SHP77 treated with DMSO at 0.1 percent for 48 hours (cell line): Measurements from ENCODE around the gene DHX35.

Experiments
- DNase-seq: peaks from one replicate; lab custom pipeline; 2025; lab: John Stamatoyannopoulos, UW

DHX35 gene

DNA sequence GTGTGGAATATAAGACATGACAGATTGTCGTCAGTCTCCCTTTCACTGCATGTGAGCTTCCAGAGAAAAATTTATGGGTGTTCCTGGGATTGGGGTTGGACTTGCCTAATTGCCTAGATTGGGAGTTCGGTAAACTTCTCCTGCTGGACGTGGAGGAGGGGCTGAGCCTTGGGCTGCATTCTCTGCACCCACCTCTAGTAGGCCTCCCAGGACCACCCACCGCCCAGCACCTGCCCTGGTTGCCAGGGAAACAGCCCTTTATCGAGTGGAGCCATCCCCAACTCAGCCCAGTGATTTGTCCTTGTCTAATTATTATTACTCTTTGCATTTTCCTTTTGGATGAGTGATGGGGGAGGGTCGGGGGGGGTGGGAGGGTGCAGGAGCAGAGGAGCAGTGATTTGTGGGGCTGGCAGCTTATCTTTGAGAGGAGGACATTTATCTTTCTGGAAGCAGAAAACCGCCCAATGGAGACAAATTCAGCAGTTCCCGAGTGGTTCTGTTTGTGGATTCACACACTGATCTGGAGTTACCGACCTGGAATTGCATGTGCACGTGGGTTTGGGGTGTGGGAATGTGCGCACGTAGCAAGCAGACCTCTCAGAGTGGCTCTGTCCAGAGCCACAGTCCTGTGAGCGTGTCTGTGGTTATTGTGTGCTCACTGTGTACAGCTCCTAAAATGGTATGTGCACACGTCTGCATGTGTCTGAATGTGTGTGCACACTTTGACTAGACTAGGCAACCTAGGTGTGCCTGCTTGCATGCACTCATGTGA is 104.5 kb downstream of the DHX35 start:
- DNase-seq = no peak

- DNase-seq = no peak
Observed at GRCh38 chr20:39067526-39068216, 105.5 kb downstream of the DHX35 start.

DNA sequence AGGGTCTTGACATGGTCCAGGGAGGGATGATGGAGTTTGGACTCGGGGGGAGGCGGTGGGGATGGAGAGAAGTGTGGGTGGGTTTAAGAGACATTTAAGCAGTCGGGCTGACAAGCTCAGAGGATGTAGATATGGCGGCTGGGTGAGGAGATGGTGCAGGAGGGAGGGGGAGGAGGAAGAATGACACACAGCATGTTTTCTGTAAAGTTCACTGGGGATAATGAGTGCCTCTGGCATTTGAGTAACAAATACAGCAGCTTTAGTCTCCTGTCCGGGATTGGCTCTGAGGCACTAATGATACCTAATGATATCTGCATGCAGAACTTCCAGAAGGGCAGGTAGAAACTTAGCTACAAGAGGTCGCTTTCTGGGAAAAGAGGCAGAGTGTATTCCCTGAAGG is 107.8 kb downstream of the DHX35 start:
- DNase-seq = no peak

- no peak for DNase-seq
Observed at GRCh38 chr20:39070484-39071231, 108.5 kb downstream of the DHX35 start.

DNA sequence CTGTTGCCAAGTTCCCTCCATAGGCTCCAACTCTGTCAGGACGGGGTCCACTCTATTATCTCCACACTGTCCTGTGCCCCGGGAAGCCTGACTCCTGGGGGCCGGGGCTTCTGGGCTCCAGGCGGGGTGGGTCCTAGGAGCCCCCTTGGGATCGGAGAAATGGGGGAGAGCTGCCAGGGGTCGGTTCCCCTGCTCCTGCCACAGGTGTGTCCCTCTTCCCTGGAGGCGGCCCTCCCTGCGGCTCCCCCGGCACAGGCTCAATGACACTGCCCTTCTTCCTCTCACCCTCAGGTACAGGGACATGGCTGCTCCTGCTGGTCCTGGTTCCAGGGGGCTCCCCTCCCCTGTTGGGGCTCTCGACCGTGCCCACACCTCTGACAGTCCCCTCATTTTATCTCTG is 110.0 kb downstream of the DHX35 start:
- DNase-seq = no peak

GRCh38 chr20:39072653-39073052 is 110.5 kb downstream of the DHX35 start:
- no peak for DNase-seq

GRCh38 chr20:39075731-39076130 is 113.6 kb downstream of the DHX35 start:
- DNase-seq = no peak

- no peak for DNase-seq
Observed at GRCh38 chr20:39076958-39077357, 114.8 kb downstream of the DHX35 start.

DNA sequence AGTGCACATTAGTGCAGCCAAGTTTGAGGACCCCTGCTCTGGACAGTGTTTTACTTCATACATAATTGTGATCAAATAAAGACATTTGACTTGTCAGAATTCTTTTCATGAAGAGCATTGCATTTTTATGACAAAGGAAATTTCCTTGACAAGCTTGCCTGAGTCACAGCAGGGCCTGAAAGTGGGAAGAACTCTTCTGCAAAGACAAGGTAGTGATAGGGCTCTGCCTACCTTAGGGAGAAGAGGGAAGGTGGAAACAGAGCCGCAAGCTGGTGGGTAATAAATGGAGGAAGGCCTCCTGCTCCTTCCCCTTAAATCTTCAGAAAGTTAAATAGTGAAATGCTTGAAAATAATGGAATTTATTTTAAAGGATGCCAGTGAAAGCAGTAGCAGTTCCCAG is 118.2 kb downstream of the DHX35 start:
- no peak for DNase-seq

GRCh38 chr20:39081255-39081654 is 119.1 kb downstream of the DHX35 start:
- DNase-seq = peak; percentile 18

- DNase-seq = no peak
Observed at GRCh38 chr20:39082622-39083398, 120.7 kb downstream of the DHX35 start.

DNA sequence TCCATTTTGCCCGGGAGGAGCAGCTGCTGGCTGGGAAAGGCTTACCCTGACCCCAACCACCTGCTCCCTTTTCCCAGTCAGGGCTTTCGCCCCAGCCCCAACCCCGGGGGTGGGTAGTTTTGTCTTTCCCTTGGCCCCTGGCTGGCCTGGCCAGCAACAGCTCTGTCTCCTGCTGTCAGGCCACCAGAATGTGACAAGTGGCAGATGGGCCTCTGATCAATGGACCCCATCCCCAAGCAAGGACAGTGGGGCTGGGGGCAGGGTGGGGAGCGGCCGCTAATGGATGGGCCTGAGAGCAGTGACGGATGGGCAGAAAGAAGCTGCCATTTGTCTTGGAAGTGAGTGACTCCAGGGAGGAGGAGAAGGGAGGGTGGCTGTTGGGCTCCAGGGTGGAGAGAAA is 121.6 kb downstream of the DHX35 start:
- no peak for DNase-seq

GRCh38 chr20:39089029-39089428 is 126.9 kb downstream of the DHX35 start:
- DNase-seq = no peak
